Smooth muscle cell of the brain vasculature (primary cell): ENCODE measurements around the gene XIAP.

Experiments used
- DNase-seq: peaks from one replicate; pipeline ENCODE4 v3.0.0-alpha.2; 2012; ENCODE audit warnings: low read depth, low spot score

Gene XIAP

DNA sequence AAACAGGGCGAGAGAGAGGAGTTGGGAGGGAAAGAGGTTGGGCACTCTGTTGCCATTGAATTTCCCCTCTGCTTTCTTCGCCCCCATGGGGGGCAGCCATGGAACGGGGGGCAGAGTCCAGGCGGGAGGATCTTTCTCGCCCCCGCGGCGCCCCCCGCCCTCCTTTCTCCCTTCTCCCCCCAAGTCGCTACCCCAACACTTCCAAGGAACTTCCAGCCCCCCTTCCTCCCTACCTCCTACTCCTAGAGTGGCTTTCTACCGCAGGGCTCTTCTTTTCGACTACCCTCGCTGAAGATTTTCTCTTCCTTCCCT, 101.1 kb downstream of the XIAP start:
- no peak for DNase-seq

DNA sequence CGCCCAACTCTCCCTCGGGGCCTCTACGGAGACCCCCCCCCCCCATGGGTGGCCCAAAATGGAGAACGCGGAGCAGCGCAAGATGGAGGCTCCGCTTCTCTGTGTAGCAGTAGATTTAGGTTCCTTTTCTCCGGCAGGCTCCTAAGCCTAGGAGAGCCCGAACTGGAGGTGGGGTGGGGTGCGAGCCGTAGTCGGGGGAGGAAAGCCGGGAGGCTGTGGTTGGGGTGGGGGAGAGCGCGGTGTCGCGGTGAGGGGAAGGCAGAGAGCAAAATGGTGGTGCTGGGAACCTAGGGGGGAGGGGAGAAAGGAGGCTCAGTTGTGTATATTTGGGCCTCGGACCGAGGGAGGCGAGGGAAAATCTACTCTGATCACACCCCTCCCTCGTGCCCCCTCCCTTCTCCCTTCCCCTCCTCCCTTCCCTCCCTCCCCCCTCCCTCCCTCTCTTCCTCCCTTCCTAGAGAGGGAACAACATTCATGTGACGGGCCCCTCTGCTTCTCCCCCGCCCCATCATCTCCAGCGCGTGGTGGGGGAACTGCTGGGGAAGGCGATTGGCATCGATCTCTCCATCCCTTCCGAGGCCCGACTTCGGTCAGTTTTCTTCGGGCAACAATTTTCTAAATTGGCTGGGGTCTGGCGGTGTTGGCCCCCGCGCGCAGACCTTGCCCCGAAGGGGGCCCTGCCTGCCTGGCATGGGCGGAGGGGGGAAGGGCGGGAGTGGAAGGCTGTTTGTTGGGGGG, 101.6 kb downstream of the XIAP start, which contains the start of gene STAG2:
TSS of gene STAG2 (plus strand) at position 439 of the 738 bp plus-strand sequence. CDS start 60,922 bp downstream, outside the sequence.
- DNase-seq, result no peak

DNA sequence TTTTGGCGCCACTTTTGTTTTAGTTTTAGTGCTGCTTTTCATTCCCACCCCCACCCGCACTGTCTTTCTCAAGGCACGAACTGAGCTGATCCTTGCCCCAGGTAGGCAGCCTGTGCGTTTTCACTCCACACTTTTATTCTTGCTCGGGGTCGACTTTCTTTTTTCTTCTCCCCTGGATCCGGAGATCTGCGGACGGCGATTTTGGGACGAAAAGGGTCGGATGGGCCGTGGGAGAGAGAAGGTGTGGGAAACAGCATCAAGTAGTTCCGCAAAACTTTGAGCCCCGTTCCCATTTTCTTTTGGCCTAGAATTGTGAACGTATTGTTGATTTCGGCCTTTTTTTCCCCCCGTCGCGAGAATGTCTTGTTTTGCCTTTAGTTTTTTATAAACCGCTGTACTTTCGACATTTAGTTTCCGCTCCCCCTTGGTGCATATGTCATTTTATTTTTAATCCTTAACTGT, 102.2 kb downstream of the XIAP start:
- DNase-seq, result no peak

DNA sequence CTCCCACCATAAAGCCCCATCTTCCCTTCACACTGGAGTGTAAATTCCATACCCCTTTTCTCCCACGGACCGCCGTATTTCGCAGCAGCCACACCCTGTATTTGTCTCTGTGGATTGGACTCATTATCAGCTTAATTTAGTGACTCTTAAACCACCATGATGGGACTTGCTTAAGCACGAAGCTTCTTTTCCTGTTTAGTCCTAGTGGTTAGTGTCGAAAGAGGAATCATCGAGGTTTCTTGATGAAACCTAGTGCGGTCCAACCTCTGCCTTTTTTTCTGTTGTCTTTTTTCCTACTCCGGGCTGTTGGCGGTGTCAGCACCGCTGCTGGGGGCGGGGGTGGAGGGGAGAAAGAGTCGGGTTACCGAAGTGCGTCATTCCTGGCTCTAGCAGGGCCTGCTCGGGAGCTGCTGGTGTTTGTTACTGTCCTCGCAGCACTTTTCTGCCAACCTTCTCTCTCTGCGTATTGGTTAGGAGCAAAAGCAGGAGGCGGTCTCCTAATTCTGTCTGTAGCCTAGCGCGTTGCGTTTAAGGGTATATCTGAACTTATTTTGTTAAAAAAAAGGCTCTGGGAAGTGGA, 103.0 kb downstream of the XIAP start:
- peak; percentile 74 for DNase-seq
